Neural cell (in vitro differentiated cells): ENCODE data around the gene MYL6B.

ENCODE experiments used
- EZH2 ChIP-seq: fragments of 200-600, 300-800 bp; shearing (Covaris generic), sonication (generic); IDR thresholded peaks from 2 replicates; pipeline ENCODE4 v1.6.1; 2014; ENCODE audit warnings: antibody characterized with exemption, low read length, borderline replicate concordance, mild to moderate bottlenecking; ENCODE audit not compliant: insufficient read depth, poor library complexity, severe bottlenecking
- POLR2AphosphoS5 ChIP-seq: IDR thresholded peaks from 2 replicates; pipeline ENCODE4 v1.6.1; 2012
- TF ChIP-seq, protein P1 (sequence below): fragments of 450-650 bp; IDR thresholded peaks from 2 replicates; pipeline ENCODE4 v1.5.1; 2014; ENCODE audit warnings: antibody characterized with exemption, mild to moderate bottlenecking, moderate library complexity; ENCODE audit not compliant: poor library complexity, severe bottlenecking
- TF ChIP-seq, protein P2 (sequence below): IDR thresholded peaks from 2 replicates; pipeline ENCODE4 v1.6.1; 2012; ENCODE audit warnings: borderline replicate concordance

DNA sequence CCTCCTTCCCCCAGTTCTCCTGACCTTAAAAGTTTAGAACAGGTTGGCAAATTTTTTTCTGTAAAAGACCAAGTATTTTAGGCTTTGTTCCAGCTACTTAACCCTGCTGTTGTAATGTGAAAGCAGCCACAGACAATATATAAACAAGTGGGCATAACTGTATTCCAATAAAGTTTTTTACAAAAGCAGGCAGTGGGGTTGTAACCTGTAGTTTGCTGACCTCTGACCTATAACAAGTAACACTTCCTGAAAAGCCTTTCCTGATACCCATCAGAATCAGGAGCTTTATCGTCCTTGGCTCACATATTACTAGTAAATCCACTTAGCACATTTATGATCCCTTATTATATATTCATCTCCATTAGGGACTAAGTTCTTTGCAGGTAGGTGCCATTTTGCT is 50.0 kb downstream of the MYL6B start:
- TF ChIP-seq EZH2 (no peak), POLR2AphosphoS5 (no peak)
- TF ChIP-seq, protein P1, sequence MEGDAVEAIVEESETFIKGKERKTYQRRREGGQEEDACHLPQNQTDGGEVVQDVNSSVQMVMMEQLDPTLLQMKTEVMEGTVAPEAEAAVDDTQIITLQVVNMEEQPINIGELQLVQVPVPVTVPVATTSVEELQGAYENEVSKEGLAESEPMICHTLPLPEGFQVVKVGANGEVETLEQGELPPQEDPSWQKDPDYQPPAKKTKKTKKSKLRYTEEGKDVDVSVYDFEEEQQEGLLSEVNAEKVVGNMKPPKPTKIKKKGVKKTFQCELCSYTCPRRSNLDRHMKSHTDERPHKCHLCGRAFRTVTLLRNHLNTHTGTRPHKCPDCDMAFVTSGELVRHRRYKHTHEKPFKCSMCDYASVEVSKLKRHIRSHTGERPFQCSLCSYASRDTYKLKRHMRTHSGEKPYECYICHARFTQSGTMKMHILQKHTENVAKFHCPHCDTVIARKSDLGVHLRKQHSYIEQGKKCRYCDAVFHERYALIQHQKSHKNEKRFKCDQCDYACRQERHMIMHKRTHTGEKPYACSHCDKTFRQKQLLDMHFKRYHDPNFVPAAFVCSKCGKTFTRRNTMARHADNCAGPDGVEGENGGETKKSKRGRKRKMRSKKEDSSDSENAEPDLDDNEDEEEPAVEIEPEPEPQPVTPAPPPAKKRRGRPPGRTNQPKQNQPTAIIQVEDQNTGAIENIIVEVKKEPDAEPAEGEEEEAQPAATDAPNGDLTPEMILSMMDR, result no peak
- TF ChIP-seq, protein P2, sequence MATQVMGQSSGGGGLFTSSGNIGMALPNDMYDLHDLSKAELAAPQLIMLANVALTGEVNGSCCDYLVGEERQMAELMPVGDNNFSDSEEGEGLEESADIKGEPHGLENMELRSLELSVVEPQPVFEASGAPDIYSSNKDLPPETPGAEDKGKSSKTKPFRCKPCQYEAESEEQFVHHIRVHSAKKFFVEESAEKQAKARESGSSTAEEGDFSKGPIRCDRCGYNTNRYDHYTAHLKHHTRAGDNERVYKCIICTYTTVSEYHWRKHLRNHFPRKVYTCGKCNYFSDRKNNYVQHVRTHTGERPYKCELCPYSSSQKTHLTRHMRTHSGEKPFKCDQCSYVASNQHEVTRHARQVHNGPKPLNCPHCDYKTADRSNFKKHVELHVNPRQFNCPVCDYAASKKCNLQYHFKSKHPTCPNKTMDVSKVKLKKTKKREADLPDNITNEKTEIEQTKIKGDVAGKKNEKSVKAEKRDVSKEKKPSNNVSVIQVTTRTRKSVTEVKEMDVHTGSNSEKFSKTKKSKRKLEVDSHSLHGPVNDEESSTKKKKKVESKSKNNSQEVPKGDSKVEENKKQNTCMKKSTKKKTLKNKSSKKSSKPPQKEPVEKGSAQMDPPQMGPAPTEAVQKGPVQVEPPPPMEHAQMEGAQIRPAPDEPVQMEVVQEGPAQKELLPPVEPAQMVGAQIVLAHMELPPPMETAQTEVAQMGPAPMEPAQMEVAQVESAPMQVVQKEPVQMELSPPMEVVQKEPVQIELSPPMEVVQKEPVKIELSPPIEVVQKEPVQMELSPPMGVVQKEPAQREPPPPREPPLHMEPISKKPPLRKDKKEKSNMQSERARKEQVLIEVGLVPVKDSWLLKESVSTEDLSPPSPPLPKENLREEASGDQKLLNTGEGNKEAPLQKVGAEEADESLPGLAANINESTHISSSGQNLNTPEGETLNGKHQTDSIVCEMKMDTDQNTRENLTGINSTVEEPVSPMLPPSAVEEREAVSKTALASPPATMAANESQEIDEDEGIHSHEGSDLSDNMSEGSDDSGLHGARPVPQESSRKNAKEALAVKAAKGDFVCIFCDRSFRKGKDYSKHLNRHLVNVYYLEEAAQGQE, result no peak
